ENCODE measurements around the gene HSPA9.

DNA sequence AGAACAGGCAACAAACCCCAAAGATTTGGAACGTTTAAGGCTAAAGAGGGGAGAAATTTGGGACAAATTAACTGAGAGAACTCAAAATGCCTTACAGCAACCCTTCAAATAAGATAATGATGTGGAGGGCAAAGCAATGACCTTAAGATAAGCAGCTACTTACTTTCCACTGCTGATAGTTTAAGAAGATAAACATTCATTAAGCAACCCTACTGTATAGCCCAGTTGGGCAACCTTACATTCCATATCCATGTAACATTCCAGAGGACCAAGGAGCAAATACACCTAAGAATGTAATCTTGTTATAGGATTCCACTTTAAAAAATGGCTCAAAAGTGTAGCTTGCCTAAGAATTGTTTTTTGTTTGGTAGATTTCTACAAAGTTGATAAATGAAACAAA lies 47.0 kb downstream of the HSPA9 start:
- TF ChIP-seq CTCF (conservative IDR thresholded peaks at IDR 0.05; ENCODE audit: low read length) (no peak), EZH2phosphoT487 (IDR thresholded peaks at IDR 0.05; ENCODE audit: borderline replicate concordance, low read depth, low read length) (no peak)

Data from OCI-LY7 (cell line).